Measurements from ENCODE around the gene ARMC12.

Gene ARMC12

DNA sequence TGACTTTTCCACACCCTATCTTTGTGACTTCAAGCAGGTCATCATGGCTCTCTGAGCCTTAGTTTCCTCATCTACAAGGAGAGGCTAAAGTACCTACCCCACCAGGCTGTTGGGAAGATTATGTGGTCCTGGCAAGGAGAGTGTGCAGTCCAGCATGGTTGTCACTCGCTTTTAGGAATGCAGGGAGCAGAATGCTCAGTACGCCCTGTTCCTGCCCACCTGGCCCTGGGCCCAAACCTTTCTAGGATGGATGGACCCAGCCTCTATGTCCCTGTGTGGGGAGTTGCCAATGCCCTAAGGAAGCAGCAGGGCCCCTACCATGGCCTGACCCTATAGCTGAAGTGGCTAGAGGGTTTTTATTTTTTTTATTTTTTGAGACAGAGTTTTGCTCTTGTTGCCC is 41.6 kb downstream of the ARMC12 start:
- DNase-seq = no peak

DNA sequence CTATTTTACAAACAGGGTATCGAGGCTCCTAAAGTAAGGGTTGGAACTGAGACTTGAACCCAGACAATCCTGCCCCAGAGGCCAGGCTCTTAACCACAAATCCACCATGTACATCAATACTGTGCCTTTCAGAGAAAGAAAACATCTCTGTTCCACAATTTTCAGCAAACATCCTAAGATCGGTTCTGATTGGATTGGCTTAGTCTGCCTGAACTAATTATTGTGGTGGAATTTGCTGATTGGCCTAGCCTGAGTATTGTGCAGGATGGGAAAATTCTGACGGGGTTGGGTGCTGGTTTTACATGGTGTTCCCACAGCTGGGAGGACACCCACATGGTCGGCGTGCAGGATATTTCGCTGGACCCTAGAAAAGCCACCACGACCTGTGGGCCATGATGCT is 43.9 kb downstream of the ARMC12 start, which contains the start of gene CLPSL1:
CLPSL1 (plus strand) TSS at position 301 of the 400 bp plus-strand sequence; CDS start at position 393, 92 bp downstream.
- no peak for DNase-seq

DNA sequence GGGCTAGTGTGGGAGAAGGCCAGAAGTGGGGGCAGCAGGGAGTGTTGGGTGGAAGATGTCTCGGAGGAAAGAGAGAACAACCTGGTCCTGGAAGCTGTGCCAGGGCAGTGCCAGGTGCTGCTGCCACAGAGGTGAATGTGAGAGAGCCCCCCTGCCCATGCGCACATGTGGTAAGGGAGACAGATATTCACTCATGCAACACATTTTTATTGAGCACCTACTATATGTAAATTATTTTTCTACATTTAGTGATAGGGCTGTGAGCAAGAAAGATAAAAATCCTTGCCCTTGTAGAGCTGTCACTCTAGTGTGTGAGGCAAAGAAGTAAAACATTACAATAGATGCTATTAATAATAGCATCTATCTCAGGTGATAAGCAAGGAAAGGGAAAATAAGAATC is 44.5 kb downstream of the ARMC12 start:
- DNase-seq = no peak

DNA sequence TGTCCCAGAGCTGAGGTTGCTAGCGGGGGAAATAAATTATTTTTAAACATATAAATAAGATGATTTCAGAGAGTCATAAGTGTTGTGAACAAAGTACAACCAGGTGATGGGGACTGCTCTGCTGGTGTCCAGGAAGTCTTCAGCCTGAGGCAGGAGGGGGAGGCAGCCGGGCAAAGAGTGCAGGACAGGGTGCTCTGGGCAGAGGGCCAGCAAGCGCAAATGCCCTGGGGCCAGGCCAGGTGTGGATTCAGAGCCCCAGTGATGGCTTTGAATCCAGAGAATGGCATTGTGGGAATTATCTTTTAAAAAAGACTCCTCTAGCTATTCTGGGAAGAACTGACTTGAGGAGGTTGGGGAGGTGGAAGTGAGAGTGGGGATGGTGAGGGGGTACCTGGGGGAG is 45.6 kb downstream of the ARMC12 start:
- no peak for DNase-seq

GRCh38 chr6:35784200-35784599 is 47.4 kb downstream of the ARMC12 start:
- DNase-seq = no peak

DNA sequence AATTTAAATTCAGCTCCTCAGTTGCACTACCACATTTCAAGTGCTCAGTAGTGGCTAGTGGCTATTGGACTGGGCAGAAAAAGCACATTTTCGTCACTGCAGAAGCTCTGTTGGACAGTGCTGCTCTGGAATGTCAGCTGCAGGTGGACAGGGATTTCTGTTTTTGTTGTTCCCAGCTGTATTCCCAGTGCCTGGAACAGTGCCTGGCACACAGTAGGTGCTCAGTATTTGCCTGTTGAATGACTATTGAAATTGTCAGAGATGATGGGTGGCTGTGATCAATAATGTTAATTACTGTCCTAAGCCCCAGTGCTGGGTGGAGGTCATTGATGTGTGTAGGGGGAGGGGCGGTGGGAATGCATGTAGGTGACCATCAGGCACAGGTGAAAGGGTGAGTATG is 49.4 kb downstream of the ARMC12 start:
- no peak for DNase-seq

DNA sequence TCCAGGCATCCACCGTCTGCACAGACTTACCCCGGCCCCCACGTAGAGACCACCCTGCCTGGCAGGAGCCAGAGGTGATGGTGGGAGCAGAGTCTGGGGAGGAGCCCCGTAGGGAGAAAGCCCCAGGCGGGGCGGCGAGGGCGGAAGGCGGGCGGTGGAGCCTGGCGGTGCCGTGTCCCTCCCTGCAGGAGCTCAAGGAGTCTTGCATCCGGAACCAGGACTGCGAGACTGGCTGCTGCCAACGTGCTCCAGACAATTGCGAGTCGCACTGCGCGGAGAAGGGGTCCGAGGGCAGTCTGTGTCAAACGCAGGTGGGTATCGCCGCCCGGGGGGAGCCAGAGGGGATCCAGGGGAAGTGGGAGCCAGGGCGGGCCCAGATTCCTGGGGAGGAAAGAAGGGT is 50.0 kb downstream of the ARMC12 start:
- DNase-seq = no peak

GRCh38 chr6:35787266-35788218 is 50.7 kb downstream of the ARMC12 start:
- DNase-seq = no peak

DNA sequence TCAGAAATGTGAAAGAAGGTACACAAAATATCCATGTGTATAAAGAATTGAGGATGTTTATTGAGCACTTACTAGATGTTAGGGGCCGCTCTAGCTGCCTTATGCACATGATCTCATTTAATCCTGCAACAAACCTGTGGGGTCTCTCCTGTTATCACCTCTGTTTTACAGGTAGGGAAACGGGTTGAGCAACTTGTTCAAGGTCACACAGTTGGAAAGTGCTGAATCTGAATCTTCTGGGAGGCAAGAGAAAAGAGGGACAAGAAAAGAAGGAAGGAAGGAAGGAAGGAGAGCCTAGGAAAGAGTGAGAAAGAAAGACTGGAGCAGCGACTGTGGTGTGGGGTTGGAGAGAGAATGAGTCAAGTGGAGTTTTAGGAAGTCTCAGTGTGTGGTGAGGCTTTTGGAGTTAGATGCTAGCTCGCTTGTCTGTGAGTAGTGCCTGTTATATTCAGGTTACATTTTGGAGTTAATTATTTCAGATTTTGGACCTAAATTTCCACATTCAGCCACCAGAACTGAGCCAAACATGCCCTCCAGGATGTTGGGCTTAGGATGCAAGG is 51.7 kb downstream of the ARMC12 start:
- no peak for DNase-seq

DNA sequence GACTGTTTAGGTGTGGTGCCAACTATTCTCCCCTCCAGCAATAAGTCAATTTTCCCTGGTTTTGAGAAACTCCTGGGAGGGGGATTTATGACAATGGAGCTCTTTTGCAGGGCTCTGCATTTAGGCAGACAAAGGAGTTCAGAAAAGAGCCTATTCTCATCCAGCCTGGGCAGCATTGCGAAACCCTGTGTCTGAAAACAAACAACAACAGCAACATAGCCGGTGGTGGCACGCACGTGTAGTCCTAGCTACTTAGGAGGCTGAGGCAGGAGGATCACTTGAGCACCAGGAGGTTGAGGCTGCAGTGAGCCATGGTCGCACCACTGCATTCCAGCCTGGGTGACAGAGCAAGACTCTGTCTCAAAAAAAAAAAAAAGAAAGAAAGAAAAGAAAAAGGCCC is 53.9 kb downstream of the ARMC12 start:
- DNase-seq = no peak

- DNase-seq = no peak
Measured at GRCh38 chr6:35794536-35795452, 58.0 kb downstream of the ARMC12 start.

DNA sequence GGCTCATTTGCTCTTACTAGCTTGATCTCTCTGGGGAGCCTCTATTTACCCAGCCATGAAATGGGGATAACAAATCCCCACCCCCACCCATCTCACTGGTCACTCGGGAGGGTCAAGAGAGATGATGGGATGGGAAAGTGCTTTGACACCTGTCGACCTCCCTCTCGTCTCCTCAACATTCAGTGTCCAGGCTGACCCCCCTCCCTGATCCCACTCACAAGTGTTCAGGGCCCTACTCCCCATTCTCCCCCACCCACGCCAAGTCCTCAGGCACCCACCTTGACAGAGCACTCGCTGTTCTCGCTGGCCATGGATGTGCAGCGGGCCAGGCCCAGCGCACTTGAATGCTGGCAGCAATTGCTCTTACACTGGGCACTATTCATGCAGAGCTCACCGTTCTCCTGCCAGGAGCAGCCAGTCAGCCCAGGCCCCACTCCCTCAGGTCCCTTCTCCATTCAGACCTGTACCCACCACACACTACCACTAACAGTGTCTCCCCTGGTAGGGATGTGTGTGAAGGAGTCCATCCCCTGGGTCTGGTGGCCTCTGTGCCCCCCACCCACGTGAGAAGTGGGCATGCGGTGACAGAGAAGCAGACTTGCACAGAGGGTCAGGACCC is 58.7 kb downstream of the ARMC12 start:
- no peak for DNase-seq

- no peak for DNase-seq
Measured at GRCh38 chr6:35796236-35796635, 59.4 kb downstream of the ARMC12 start.

- no peak for DNase-seq
Measured at GRCh38 chr6:35797837-35798526, 61.1 kb downstream of the ARMC12 start.

All from kidney glomerular epithelial cell (primary cell).